DOHH2 (cell line): ENCODE measurements around the gene TMEM272.

Source experiments
- EZH2phosphoT487 ChIP-seq: fragments of 200-600 bp; sonication (generic); IDR thresholded peaks from 2 replicates; pipeline ENCODE4 v1.6.1; 2017; ENCODE audit warnings: borderline replicate concordance, mild to moderate bottlenecking, antibody characterized with exemption, low read length, moderate library complexity, mixed read lengths
- TF ChIP-seq, protein P1 (sequence below): fragments of 200-600 bp; sonication (generic); IDR thresholded peaks from one replicate; pipeline ENCODE4 v1.5.1; 2014; ENCODE audit warnings: antibody characterized with exemption, mild to moderate bottlenecking, low read depth, low read length; ENCODE audit not compliant: poor library complexity, severe bottlenecking

DNA sequence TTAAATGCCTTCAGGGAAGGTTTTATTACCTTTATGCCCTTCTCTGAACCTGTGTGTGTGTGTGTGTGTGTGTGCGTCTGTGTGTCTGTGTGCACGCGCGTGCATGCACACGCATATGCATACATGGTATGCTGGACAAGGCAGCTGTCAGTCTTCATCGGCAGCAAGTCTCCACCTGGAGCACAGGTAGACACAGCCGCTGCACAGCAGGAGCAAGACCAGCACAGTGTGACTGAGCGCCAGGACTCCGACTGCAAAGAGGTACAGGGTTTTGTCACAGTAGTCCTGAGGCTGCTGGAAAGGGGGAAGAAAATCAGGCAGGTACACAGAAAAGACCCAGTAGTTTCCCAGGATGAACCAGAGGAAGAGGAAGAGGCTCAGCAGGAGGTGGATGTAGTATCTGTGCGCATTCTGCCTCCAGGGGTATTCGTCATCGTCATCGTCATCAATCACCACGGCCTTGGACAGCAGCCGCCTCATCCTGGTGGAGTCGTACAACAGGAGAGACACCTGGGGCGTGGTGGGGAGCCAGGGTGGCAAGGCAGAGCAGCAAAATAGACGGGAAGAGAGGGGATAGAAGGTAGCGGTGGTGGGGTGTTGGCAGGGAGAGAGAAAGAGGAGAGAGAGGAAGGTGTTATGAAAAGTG, 28.2 kb downstream of the TMEM272 start:
- TF ChIP-seq, protein P1, sequence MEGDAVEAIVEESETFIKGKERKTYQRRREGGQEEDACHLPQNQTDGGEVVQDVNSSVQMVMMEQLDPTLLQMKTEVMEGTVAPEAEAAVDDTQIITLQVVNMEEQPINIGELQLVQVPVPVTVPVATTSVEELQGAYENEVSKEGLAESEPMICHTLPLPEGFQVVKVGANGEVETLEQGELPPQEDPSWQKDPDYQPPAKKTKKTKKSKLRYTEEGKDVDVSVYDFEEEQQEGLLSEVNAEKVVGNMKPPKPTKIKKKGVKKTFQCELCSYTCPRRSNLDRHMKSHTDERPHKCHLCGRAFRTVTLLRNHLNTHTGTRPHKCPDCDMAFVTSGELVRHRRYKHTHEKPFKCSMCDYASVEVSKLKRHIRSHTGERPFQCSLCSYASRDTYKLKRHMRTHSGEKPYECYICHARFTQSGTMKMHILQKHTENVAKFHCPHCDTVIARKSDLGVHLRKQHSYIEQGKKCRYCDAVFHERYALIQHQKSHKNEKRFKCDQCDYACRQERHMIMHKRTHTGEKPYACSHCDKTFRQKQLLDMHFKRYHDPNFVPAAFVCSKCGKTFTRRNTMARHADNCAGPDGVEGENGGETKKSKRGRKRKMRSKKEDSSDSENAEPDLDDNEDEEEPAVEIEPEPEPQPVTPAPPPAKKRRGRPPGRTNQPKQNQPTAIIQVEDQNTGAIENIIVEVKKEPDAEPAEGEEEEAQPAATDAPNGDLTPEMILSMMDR: no peak
- TF ChIP-seq EZH2phosphoT487: no peak
